Osteoblast (primary cell): ENCODE data around the gene RPL31. TPM values are rescaled to one million over a fixed set of nuclear protein-coding genes. Genes with fewer than 3 reads are reported as not detected.

Experiments used
- DNase-seq: peaks from one replicate; pipeline ENCODE4 v3.0.0; 2011; ENCODE audit warnings: low spot score, mixed read lengths; ENCODE audit not compliant: insufficient read length; ENCODE audit errors: missing footprints
- H2AFZ ChIP-seq: 2 replicates; pipeline ENCODE4 v1.6.0; 2011; ENCODE audit warnings: mild to moderate bottlenecking, low read length
- H3K27ac ChIP-seq: 2 replicates; pipeline ENCODE4 v1.5.1; 2011; ENCODE audit warnings: mild to moderate bottlenecking, low read depth, low read length, moderate library complexity
- H3K27me3 ChIP-seq: 2 replicates; pipeline ENCODE4 v1.6.0; 2012; ENCODE audit warnings: mild to moderate bottlenecking, control low read depth, inconsistent platforms, low read length, moderate library complexity; ENCODE audit not compliant: insufficient read depth
- H3K36me3 ChIP-seq: 2 replicates; pipeline ENCODE4 v1.5.1; 2011; ENCODE audit warnings: mild to moderate bottlenecking, low read length, control low read depth, moderate library complexity; ENCODE audit not compliant: insufficient read depth
- H3K4me1 ChIP-seq: 2 replicates; pipeline ENCODE4 v1.5.1; 2011; ENCODE audit warnings: mild to moderate bottlenecking, low read length, control low read depth, moderate library complexity; ENCODE audit not compliant: insufficient read depth
- H3K4me2 ChIP-seq: 2 replicates; pipeline ENCODE4 v1.6.0; 2011; ENCODE audit warnings: mild to moderate bottlenecking, low read length; ENCODE audit not compliant: insufficient read depth
- H3K4me3 ChIP-seq: fragments of 200-600 bp; sonication (generic); 3 replicates; pipeline ENCODE4 v1.5.1; 2012; ENCODE audit warnings: mild to moderate bottlenecking, low read length, inconsistent platforms; ENCODE audit not compliant: insufficient read depth
- H3K79me2 ChIP-seq: 2 replicates; pipeline ENCODE4 v1.6.0; 2012; ENCODE audit warnings: mild to moderate bottlenecking, low read length, control low read depth, inconsistent platforms; ENCODE audit not compliant: insufficient read depth
- H3K9me3 ChIP-seq: 2 replicates; pipeline ENCODE4 v1.5.1; 2011; ENCODE audit warnings: low read depth, low read length, control low read depth
- H4K20me1 ChIP-seq: 2 replicates; pipeline ENCODE4 v1.6.0; 2012; ENCODE audit warnings: mild to moderate bottlenecking, low read length, control low read depth; ENCODE audit not compliant: insufficient read depth
- CTCF ChIP-seq: IDR thresholded peaks from 2 replicates; pipeline ENCODE4 v1.5.1; 2011; ENCODE audit warnings: mild to moderate bottlenecking, low read depth, low read length, moderate library complexity; ENCODE audit errors: extremely low read depth
- total RNA-seq: library from RNA; depleted of rRNA; stranded (reverse); fragments of >200 nt; gene quantifications from 2 replicates; pipeline ENCODE4 v1.2.3, GENCODE V29; 2012

The RPL31 gene
- total RNA-seq, 1 donor: 760 TPM

GRCh38 chr2:100964681-100965169 lies 37.4 kb upstream of the RPL31 start:
- no peak overlapping the region for H3K4me2 ChIP-seq
- DNase-seq: no peak
- H2AFZ ChIP-seq: no peak overlapping the region
- H3K4me1 ChIP-seq: peaks cover under 1% of the 10 kb centered on the region
- no peaks in the 10 kb centered on the region for H3K9me3 ChIP-seq
- H3K27me3 ChIP-seq: peaks cover 5% of the 10 kb centered on the region
- H3K36me3 ChIP-seq: no peaks in the 10 kb centered on the region
- H3K4me3 ChIP-seq: no peak overlapping the region
- no peaks in the 10 kb centered on the region for H4K20me1 ChIP-seq
- no peak overlapping the region for H3K27ac ChIP-seq
- no peak for TF ChIP-seq CTCF
- no peaks in the 10 kb centered on the region for H3K79me2 ChIP-seq

DNA sequence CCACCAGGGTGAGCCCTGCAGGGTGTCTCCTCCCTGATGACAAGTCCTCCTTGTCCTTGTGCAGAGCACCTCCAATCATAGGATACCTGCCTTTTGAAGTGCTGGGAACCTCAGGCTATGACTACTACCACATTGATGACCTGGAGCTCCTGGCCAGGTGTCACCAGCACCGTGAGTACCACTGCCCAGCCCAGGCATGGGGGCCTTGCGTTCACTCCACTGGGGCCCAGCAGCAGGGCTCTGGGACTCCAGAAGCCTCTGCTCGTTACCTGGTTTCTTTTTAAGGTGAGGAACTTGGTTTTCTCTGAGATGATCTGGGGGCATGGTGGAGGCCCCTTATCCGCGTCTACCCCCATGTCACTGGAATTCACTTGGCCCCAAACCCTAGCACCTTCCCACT lies 36.5 kb upstream of the RPL31 start:
- H4K20me1 ChIP-seq: no peaks in the 10 kb centered on the region
- no peak for TF ChIP-seq CTCF
- no peak overlapping the region for H3K27ac ChIP-seq
- peaks cover 4% of the 10 kb centered on the region for H3K27me3 ChIP-seq
- no peaks in the 10 kb centered on the region for H3K4me1 ChIP-seq
- H3K9me3 ChIP-seq: no peaks in the 10 kb centered on the region
- no peak overlapping the region for H2AFZ ChIP-seq
- no peak overlapping the region for H3K4me3 ChIP-seq
- H3K4me2 ChIP-seq: no peak overlapping the region
- H3K79me2 ChIP-seq: no peaks in the 10 kb centered on the region
- no peak for DNase-seq
- no peaks in the 10 kb centered on the region for H3K36me3 ChIP-seq

DNA sequence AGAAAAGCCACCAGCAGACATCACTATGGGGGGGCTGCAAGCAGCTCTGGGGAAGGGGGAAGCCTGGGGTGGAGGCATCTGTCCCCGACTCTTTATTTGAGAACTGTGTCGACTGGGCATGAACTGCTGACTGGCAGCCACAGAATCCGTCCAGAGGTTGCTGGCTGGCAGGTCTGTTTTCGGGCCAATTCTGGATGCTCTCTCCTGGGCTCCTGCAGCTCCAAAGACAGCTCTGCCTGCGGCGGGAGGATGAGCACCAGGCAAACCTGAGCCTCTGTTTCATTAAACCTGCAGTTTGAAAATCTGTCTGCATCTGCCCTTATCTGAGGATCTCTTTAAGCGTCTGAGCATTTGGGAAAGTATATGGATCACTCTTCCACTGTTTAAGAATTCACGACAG lies 34.4 kb upstream of the RPL31 start:
- Histone ChIP-seq H3K79me2 (no peaks in the 10 kb centered on the region), H3K4me2 (no peak overlapping the region), H4K20me1 (no peaks in the 10 kb centered on the region), H3K4me3 (no peak overlapping the region), H3K9me3 (no peaks in the 10 kb centered on the region), H3K27ac (no peak overlapping the region), H3K4me1 (no peaks in the 10 kb centered on the region), H2AFZ (no peak overlapping the region), H3K27me3 (peaks cover 6% of the 10 kb centered on the region), H3K36me3 (no peaks in the 10 kb centered on the region)
- TF ChIP-seq CTCF: no peak
- no peak for DNase-seq

- Histone ChIP-seq H3K27ac (no peak overlapping the region), H3K9me3 (no peaks in the 10 kb centered on the region), H3K4me2 (no peak overlapping the region), H3K4me3 (no peak overlapping the region), H3K27me3 (peaks cover 6% of the 10 kb centered on the region), H3K4me1 (no peaks in the 10 kb centered on the region), H4K20me1 (no peaks in the 10 kb centered on the region), H3K79me2 (no peaks in the 10 kb centered on the region), H3K36me3 (no peaks in the 10 kb centered on the region), H2AFZ (no peak overlapping the region)
- no peak for TF ChIP-seq CTCF
- no peak for DNase-seq
These were observed 33.6 kb upstream of the RPL31 start for GRCh38 chr2:100968146-100969145.
